WTC11 (cell line): ENCODE data around the gene PLD2.

ENCODE experiments used
- PRRX2 ChIP-seq: fragments of 250-450 bp; sonication (Bioruptor Pico); IDR thresholded peaks from 2 replicates; pipeline ENCODE4 v1.8.0; 2021; ENCODE audit warnings: mild to moderate bottlenecking
- TCF7 ChIP-seq: sonication (generic); formaldehyde crosslinking; IDR thresholded peaks from 2 replicates; pipeline ENCODE4 v1.8.0; 2022; ENCODE audit warnings: mild to moderate bottlenecking, low read depth, missing genetic modification reagents, moderate library complexity
- TF ChIP-seq, protein P1 (sequence below): sonication (generic); formaldehyde crosslinking; IDR thresholded peaks from 2 replicates; pipeline ENCODE4 v1.8.0; 2022; ENCODE audit warnings: mild to moderate bottlenecking, missing genetic modification reagents

- TF ChIP-seq TCF7 (CRISPR knock-in tag) (no peak), PRRX2 (CRISPR knock-in tag) (no peak)
- TF ChIP-seq, protein P1, sequence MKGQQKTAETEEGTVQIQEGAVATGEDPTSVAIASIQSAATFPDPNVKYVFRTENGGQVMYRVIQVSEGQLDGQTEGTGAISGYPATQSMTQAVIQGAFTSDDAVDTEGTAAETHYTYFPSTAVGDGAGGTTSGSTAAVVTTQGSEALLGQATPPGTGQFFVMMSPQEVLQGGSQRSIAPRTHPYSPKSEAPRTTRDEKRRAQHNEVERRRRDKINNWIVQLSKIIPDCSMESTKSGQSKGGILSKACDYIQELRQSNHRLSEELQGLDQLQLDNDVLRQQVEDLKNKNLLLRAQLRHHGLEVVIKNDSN (CRISPR knock-in tag) = no peak
Observed at GRCh38 chr17:4789701-4789950, 17.3 kb upstream of the PLD2 start.
